K562 (cell line): ENCODE data around the gene ANKH. TPM values are rescaled to one million over a fixed set of nuclear protein-coding genes. Genes with fewer than 3 reads are reported as not detected.

Source experiments
- FOXM1 ChIP-seq, 2 experiments: fragments of 450-650 bp in 1 of 2; sonication (generic) in 1 of 2; formaldehyde crosslinking in 1 of 2; IDR thresholded peaks; 2 replicates each; pipeline versions ENCODE4 v1.6.1 to v1.9.0; 2017 to 2022; ENCODE audit warnings: low read depth in 2 of 2, mild to moderate bottlenecking in 2 of 2, missing genetic modification reagents in 1 of 2, moderate library complexity in 1 of 2
- GATAD2B ChIP-seq: fragments of 450-650 bp; IDR thresholded peaks from 2 replicates; pipeline ENCODE4 v1.6.1; 2017; ENCODE audit warnings: mild to moderate bottlenecking, borderline replicate concordance
- MCM2 ChIP-seq: fragments of 450-650 bp; IDR thresholded peaks from 2 replicates; pipeline ENCODE4 v1.6.1; 2017; ENCODE audit warnings: low read depth, mild to moderate bottlenecking
- MTF1 ChIP-seq: fragments of 250-450 bp; sonication (Bioruptor Pico); IDR thresholded peaks from 2 replicates; pipeline ENCODE4 v1.9.0; 2021; ENCODE audit warnings: moderate library complexity, mild to moderate bottlenecking, inconsistent platforms, borderline replicate concordance
- NCOA2 ChIP-seq, 2 experiments: fragments of 450-650 bp; IDR thresholded peaks; 2 replicates each; pipeline ENCODE4 v1.6.1; 2018; ENCODE audit warnings: mild to moderate bottlenecking in 2 of 2, moderate library complexity in 1 of 2; ENCODE audit not compliant: partially characterized antibody in 2 of 2
- NUFIP1 ChIP-seq: fragments of 450-650 bp; IDR thresholded peaks from 2 replicates; pipeline ENCODE4 v1.6.1; 2018; ENCODE audit not compliant: partially characterized antibody
- PRMT5 ChIP-seq: sonication (generic); formaldehyde crosslinking; IDR thresholded peaks from 2 replicates; pipeline ENCODE4 v1.5.0; 2020; ENCODE audit warnings: missing genetic modification reagents
- PTBP1 ChIP-seq: fragments of 200-400 bp; formaldehyde crosslinking; IDR thresholded peaks from 2 replicates; pipeline ENCODE4 v1.6.1; 2017; ENCODE audit warnings: low read depth, low read length
- ZNF23 ChIP-seq: fragments of 250-450 bp; sonication (Bioruptor Pico); IDR thresholded peaks from 2 replicates; pipeline ENCODE4 v1.4.0; 2020; ENCODE audit warnings: mild to moderate bottlenecking
- polyA plus RNA-seq, 8 experiments: library from polyadenylated mRNA; depleted of rRNA in 4 of 8; stranded (reverse) in 5 of 8; unstranded in 3 of 8; fragments of >200 nt; fragmentation: Nextera tagmentation in 2 of 8; fragmentation: Illumina TruSeq in 1 of 8; extraction: Ambion mirVana in 2 of 8; extraction: Trizol in 1 of 8; gene quantifications; 2 replicates each; pipeline versions ENCODE4 v1.2.1 to v1.2.3, GENCODE V29; 2011 to 2014; ENCODE audit warnings: inconsistent platforms in 1 of 8, missing spikeins in 1 of 8
- total RNA-seq, 7 experiments: library from RNA; depleted of rRNA in 6 of 7; stranded (reverse); fragments of >200 nt in 6 of 7; fragmentation: Illumina TruSeq in 2 of 7; extraction: Trizol in 2 of 7; gene quantifications; 2 replicates each; pipeline versions ENCODE4 v1.2.1 to v1.2.3, GENCODE V29; 2011 to 2021; ENCODE audit warnings: low replicate concordance in 1 of 7
- TF ChIP-seq, protein P1 (sequence below): fragments of 450-650 bp; IDR thresholded peaks from 2 replicates; pipeline ENCODE4 v1.6.1; 2016; ENCODE audit warnings: mild to moderate bottlenecking, moderate library complexity
- TF ChIP-seq, protein P2 (sequence below): fragments of 450-650 bp; IDR thresholded peaks from 2 replicates; pipeline ENCODE4 v1.6.1; 2014; ENCODE audit warnings: low read depth, mild to moderate bottlenecking, moderate library complexity, borderline replicate concordance

The ANKH gene
- total and polyA plus RNA-seq, 9 of the 15 experiments (the other 6 are each of a cell fraction or from before 2014, with no cell fraction given): 0.79 to 12.2 (median 4.5) TPM

GRCh38 chr5:14868771-14869170 is 2.8 kb downstream of the ANKH start (continued):
- TF ChIP-seq, protein P1, sequence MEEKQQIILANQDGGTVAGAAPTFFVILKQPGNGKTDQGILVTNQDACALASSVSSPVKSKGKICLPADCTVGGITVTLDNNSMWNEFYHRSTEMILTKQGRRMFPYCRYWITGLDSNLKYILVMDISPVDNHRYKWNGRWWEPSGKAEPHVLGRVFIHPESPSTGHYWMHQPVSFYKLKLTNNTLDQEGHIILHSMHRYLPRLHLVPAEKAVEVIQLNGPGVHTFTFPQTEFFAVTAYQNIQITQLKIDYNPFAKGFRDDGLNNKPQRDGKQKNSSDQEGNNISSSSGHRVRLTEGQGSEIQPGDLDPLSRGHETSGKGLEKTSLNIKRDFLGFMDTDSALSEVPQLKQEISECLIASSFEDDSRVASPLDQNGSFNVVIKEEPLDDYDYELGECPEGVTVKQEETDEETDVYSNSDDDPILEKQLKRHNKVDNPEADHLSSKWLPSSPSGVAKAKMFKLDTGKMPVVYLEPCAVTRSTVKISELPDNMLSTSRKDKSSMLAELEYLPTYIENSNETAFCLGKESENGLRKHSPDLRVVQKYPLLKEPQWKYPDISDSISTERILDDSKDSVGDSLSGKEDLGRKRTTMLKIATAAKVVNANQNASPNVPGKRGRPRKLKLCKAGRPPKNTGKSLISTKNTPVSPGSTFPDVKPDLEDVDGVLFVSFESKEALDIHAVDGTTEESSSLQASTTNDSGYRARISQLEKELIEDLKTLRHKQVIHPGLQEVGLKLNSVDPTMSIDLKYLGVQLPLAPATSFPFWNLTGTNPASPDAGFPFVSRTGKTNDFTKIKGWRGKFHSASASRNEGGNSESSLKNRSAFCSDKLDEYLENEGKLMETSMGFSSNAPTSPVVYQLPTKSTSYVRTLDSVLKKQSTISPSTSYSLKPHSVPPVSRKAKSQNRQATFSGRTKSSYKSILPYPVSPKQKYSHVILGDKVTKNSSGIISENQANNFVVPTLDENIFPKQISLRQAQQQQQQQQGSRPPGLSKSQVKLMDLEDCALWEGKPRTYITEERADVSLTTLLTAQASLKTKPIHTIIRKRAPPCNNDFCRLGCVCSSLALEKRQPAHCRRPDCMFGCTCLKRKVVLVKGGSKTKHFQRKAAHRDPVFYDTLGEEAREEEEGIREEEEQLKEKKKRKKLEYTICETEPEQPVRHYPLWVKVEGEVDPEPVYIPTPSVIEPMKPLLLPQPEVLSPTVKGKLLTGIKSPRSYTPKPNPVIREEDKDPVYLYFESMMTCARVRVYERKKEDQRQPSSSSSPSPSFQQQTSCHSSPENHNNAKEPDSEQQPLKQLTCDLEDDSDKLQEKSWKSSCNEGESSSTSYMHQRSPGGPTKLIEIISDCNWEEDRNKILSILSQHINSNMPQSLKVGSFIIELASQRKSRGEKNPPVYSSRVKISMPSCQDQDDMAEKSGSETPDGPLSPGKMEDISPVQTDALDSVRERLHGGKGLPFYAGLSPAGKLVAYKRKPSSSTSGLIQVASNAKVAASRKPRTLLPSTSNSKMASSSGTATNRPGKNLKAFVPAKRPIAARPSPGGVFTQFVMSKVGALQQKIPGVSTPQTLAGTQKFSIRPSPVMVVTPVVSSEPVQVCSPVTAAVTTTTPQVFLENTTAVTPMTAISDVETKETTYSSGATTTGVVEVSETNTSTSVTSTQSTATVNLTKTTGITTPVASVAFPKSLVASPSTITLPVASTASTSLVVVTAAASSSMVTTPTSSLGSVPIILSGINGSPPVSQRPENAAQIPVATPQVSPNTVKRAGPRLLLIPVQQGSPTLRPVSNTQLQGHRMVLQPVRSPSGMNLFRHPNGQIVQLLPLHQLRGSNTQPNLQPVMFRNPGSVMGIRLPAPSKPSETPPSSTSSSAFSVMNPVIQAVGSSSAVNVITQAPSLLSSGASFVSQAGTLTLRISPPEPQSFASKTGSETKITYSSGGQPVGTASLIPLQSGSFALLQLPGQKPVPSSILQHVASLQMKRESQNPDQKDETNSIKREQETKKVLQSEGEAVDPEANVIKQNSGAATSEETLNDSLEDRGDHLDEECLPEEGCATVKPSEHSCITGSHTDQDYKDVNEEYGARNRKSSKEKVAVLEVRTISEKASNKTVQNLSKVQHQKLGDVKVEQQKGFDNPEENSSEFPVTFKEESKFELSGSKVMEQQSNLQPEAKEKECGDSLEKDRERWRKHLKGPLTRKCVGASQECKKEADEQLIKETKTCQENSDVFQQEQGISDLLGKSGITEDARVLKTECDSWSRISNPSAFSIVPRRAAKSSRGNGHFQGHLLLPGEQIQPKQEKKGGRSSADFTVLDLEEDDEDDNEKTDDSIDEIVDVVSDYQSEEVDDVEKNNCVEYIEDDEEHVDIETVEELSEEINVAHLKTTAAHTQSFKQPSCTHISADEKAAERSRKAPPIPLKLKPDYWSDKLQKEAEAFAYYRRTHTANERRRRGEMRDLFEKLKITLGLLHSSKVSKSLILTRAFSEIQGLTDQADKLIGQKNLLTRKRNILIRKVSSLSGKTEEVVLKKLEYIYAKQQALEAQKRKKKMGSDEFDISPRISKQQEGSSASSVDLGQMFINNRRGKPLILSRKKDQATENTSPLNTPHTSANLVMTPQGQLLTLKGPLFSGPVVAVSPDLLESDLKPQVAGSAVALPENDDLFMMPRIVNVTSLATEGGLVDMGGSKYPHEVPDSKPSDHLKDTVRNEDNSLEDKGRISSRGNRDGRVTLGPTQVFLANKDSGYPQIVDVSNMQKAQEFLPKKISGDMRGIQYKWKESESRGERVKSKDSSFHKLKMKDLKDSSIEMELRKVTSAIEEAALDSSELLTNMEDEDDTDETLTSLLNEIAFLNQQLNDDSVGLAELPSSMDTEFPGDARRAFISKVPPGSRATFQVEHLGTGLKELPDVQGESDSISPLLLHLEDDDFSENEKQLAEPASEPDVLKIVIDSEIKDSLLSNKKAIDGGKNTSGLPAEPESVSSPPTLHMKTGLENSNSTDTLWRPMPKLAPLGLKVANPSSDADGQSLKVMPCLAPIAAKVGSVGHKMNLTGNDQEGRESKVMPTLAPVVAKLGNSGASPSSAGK: no peak
- no peak for TF ChIP-seq FOXM1 (IDR thresholded peaks at IDR 0.05; ENCODE audit: low read depth)
- TF ChIP-seq FOXM1 (CRISPR knock-in tag; IDR thresholded peaks at IDR 0.05; ENCODE audit: low read depth): no peak
- TF ChIP-seq PTBP1: no peak
- no peak for TF ChIP-seq ZNF23 (CRISPR knock-in tag)
- TF ChIP-seq MCM2: no peak
- TF ChIP-seq PRMT5 (CRISPR knock-in tag): no peak
- no peak for TF ChIP-seq NCOA2 (IDR thresholded peaks at IDR 0.05; ENCODE audit: partially characterized antibody in 2 of 2)
- no peak for TF ChIP-seq MTF1
- TF ChIP-seq, protein P2, sequence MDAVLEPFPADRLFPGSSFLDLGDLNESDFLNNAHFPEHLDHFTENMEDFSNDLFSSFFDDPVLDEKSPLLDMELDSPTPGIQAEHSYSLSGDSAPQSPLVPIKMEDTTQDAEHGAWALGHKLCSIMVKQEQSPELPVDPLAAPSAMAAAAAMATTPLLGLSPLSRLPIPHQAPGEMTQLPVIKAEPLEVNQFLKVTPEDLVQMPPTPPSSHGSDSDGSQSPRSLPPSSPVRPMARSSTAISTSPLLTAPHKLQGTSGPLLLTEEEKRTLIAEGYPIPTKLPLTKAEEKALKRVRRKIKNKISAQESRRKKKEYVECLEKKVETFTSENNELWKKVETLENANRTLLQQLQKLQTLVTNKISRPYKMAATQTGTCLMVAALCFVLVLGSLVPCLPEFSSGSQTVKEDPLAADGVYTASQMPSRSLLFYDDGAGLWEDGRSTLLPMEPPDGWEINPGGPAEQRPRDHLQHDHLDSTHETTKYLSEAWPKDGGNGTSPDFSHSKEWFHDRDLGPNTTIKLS: no peak
- no peak for TF ChIP-seq NUFIP1
- no peak for TF ChIP-seq GATAD2B
